Kidney capillary endothelial cell (primary cell): ENCODE results near the gene ZNF414.
"Not testable (repeated sequence)": the region's sequence is repeated elsewhere in the genome, so short reads cannot be mapped to it uniquely, and the experiment has no call there.

Experiments used
- DNase-seq: peaks from one replicate; pipeline ENCODE4 v3.0.0-alpha.2; 2018; ENCODE audit warnings: low spot score

Gene ZNF414, protein sequence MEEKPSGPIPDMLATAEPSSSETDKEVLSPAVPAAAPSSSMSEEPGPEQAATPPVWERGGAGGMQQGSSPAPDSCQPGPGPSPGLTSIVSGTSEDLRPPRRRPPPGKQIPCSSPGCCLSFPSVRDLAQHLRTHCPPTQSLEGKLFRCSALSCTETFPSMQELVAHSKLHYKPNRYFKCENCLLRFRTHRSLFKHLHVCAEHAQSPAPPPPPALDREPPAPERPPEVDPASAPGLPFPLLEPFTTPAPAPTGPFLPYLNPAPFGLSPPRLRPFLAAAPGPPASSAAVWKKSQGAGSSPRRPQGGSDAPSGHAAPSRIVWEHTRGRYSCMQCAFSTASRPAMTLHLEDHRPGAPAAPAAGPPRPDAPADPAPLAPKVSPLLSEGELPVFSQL

DNA sequence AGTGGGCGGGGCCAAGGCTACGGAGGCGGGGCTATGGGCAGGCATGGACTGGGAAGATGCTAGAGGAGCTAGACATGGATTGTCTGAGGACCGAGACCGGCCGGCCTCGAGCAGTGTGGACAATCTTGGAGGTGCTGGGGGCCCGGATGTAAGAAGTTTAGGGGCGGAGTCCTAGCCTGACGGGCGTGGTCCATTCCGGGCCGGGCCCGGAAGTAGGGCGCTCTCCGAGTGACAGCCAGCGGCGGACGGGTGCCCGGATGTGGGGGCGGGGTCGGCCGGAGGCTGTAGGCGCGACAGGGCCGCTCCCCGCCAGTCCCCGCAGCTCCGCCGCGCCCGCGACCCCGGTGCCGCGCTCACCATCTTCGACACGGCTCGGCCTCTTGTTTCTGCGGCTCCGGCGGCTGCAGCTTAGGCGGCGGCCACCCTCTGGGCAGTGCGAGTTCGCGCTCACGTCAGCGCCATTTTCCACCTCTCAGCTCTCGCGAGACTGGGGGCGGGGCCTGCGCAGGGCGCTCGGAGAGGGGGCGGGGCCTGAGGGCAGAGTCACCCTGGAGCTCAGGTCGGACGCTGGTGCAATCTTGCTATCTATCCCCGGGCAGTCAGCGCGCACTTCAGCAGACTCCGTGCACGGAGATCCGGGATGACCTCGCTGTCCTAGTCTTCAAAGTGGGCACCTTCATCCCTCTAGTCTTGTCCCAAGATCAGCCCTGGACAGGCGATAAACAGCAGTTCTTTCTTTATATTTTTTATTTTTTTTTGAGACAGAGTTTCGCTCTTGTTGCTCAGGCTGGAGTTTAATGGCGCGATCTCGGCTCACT lies at the start of gene ZNF414:
Gene ZNF414, minus strand, starts transcription at position 481 of the 818 bp plus-strand sequence. Its CDS starts 121 bp downstream, at position 360.
- DNase-seq, result peak; percentile 98

DNA sequence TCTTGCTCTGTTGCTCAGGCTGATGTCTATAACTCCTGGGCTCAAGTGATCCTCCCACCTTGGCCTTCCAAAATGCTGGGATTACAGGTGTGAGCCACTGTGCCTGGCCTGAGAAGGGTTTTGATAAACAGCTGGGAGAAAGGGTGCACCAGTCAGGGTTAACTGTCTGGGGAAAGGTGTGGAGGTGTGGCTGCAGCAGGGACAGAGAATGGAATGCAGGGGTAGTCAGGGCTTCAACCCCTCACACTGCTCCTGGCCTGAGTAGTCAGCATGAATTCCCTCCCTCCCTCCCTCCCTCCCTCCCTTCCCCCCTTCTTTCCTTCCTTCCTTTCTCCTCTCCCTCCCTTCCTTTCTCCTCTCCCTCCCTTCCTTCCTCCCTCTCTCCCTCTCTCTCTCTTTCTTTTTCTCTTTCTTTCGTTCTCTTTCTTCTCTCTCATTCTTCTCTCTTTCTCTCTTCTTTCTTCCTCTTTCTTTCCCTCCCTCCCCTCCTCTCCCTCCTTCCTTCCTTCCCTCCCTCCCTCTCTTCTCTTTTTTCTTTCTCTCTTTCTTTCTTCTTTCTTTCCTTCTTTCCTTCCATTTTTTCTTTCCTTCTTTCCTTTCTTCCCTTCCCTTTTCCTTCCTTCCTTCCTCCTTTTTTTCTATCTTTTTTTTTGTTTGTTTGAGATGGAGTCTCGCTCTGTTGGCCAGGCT lies 47.3 kb upstream of the ZNF414 start:
- no peak for DNase-seq

DNA sequence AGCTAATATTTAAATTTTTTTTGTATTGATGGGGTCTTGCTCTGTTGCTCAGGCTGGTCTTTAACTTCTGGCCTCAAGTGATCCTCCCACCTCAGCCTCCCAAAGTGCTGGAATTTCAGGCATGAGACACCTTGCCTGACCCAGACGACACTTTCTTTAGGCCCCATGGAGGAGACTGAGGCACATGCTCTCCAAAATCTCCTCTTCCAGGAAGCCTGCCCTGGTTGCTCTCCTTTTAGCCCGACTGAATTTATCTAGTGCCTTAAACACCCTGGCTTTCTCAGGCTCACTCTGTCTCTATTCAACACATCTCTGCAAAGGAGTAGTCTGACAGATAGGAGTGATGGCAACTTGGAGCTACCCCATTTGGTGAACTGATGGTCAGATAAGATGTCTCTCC lies 44.4 kb upstream of the ZNF414 start:
- DNase-seq, result no peak

DNA sequence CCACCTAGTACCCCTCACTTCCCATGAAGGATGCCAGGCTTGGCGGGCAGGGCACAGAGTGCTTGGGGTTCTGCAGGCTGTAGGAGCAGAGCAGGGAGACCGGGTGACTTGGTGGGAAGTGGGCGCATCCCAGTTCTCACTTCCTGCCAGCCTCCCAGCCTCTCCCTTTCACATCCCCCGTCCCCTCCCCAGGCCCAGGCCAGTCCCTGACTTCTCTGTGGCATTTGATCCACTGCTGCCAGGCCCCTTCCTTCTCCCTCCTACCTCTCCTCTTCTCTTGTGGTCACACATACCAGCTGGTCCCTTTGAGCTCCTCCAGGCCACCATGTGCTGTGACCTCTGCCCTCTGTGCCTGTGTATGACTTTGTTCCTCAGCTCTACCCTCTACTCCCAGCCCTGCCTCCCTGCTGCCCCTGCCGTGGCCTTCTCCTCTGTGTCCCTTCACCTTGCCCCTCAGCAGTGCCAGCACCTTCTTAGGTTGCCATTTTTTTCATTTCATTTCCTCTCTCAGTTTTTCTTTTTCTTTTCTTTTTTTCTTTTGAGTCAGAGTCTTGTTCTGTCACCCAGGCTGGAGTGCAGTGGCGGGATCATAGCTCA lies 43.8 kb upstream of the ZNF414 start:
- DNase-seq, result no peak

DNA sequence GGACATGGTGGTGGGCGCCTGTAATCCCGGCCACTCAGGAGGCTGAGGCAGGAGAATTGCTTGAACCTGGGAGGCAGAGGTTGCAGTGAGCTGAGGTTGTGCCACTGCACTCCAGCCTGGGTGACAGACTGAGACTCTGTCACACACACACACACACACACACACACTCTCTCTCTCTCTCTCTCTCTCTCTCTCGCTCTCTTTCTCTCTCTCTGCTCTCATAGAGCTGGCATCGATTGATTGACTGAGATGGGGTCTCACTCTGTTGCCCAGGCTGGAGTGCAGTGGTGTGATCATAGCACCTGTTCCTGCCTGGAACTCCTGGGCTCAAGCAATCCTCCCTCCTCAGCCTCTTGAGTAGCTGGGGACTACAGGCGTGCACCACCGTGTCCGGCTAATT lies 39.8 kb upstream of the ZNF414 start:
- DNase-seq, result not testable (repeated sequence)

DNA sequence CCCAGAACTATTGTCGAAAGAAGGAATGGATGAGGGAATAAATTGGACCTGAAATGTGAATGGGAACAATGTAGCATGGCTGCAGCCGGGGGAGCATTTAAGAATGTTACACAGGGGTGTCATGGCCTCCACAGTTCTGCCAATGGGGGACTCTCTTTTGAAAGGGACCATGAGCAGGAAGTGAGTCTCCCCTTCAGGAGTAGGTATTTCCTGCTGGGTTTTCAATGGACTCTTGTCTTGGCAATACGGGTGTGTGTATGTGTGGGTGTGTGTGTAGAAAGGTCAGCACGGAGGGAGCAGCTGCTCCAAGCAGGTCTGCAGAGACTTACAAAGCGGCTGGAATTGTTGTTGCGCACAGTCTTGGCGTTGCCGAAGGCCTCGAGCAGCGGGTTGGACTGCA lies 38.8 kb upstream of the ZNF414 start:
- peak; percentile 58 for DNase-seq

DNA sequence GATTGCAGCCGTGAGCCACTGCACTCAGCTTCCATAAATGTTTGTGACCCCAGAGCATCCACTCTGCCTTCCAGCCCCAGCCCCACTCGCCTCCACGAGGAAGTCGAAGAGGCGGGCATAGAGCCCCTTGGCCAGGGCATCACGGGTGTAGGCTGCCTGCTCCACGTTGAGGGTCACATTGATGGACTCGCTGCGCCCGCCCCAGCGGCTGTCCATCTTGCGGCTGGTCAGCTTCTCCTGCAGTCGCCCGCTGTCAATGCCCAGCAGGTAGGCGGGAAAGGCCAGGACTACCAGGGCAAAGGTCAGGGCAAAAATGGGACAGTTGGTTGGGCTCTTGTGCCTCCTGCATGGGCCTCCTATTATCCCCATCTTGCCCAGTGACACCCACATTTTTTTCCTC lies 36.1 kb upstream of the ZNF414 start:
- no peak for DNase-seq

DNA sequence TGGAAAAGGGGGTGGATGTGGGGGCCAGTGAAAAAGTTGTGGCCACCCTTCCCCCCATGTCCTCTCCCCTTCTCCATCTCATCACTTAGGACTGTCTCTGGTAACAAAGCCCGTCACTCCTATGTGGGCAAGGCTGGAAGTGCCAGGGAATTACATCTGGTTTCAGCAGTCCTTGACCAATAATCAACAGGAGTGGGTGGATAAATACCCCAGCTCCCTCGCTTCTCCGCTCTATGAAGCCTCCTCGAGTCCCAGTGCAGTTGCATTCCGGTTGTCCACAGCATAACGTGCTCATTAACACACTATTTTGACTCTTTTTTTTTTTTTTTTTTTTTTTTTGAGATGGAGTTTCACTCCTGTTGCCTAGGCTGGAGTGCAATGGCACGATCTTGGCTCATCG lies 31.8 kb upstream of the ZNF414 start:
- no peak for DNase-seq

DNA sequence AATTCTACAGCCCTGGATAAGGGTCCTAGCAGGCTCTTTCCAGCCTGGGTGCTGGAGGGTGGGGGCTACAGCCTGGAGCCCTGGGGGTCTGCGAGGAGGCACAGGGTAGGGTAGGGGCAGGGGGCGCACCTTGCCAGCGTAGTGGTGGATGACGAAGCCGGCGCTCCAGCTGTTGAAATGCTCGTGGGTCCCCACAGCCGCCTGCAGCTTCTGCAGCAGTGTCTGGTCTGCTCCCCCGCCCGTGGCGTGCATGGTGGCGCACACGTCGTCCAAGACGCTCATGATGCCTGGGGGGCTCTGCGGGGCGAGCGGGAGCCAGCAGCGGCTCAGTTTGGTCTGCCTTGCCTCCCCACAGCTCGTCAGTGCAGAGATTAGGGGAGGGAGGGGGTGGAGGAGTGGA lies 30.2 kb upstream of the ZNF414 start:
- DNase-seq, result no peak

DNA sequence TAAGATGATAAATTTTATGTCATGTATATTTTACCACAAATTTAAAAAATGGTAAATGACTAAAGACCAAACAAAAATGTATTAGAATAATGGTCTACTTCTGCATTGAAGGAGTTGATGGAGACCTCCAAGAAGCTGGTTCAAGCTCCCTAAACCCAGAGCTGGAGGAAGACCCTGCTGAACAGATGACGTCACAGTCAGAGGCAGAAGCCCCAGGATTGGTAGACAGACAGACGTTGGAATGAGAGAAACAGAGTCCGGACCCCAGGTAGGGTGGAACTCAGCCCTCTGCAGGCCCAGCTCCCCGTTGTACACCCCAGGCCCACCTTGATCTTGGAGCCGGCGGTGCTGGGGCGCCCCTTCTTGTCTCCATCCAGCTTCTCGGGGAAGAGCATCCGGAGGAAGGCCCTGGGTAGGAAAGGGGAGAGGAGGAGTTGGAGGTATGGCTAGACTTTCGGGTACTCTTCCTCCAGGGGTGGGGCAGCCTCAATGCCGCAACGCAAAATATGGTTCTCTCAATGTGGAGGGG lies 25.7 kb upstream of the ZNF414 start:
- no peak for DNase-seq

DNA sequence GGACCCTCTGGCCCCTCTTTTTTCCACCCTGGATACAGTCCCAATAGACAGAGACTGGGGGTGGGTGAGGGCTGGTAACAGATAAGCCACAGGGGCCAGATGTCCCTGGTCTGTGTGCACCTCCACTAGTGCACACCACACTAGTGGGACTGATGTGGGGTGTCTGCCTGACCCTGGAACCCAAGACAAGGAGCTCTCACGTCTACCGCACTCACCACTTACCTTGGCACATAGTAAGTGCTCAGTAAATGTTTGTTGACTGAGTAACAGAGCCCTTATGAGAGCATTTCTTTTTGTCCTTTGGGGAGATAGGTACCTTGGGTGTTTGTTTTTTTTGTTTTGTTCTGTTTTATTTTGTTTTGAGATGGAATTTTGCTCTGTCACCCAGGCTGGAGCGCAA lies 23.1 kb upstream of the ZNF414 start:
- no peak for DNase-seq

DNA sequence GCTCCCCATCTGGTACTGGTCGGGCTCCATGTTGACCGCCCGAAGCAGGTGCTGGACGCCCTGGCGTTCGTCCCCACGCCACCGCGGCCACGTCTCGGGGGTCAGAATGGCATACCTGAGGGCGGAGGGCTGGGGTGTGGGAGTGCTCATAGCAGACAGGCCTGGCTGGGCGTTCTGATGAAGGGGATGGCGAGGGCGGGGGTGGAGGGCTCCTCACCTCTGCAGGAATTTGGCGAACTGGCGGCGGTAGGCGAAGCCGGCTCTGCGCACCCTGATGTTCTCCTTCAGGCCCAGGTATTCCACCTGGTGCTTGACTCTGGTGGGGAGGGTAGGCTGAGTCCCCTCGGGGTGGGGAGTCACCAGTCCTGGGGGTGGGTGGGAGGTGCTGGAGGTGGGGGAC lies 22.3 kb upstream of the ZNF414 start:
- DNase-seq, result no peak

DNA sequence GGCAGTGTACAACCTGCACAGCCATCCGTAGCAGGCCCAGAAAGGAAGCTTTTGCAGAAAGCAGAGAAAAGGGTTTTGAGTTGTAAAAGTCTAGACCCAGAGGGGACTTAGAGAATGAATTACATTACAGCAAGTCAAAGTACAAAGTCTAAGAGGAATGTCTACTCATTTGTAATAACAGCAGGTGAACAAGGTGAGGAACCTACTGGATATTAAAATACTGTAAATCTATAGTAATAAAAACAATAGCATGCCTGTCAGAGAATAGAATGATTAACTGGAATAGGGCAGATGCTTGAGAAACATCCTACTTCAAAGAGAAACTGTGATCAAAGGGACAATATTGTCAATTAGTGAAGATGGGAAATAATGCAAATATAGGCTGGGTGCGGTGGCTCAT lies 18.3 kb upstream of the ZNF414 start:
- DNase-seq, result no peak

DNA sequence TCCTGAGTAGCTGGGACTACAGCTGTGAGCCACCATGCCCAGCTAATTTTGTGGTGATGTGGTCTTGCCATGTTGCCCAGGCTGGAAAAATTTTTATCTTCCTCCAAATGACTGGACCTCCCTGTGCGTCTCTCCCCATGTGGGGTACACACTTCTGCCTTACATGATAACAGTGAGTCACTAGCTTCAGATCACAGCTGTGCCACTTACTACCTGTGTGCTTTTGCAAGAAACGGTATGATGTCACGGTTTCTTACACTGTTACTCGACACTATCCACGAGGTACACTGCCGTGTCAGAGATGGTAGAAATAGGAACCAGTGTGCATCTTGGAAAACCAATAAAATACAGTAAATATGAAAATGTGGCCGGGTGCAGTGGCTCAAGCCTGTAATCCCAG lies 17.5 kb upstream of the ZNF414 start:
- DNase-seq, result no peak

DNA sequence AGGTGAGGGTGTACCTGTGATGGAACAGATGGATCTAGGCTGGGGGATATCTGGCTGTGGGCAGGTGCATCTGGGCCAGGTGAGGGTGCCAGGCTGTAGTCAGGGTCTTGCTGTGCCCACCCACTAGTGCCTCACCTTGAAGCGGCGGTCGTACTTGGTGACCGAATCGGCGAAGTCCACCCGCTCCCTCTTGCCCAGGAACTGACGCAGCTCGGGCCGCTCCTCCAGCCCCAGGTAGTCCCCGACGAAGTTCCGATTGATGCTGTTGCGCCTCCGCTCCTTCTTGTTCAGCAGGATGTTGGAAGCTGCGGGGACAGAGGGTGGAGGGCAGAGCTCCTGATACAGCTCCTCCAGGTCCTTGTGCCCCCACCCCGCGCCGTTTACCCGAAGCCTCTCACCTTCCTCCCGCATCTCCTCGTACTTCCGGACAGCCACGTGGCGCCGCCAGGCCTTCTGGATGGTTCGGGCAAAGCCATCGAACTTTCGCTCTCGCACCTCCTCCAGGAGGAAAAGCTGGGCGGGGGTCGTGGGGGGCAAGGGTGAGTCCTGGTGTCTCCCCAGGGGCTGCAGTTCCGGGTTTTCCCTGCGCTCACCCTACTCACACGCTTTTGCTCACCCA lies 16.2 kb upstream of the ZNF414 start:
- DNase-seq, result no peak

DNA sequence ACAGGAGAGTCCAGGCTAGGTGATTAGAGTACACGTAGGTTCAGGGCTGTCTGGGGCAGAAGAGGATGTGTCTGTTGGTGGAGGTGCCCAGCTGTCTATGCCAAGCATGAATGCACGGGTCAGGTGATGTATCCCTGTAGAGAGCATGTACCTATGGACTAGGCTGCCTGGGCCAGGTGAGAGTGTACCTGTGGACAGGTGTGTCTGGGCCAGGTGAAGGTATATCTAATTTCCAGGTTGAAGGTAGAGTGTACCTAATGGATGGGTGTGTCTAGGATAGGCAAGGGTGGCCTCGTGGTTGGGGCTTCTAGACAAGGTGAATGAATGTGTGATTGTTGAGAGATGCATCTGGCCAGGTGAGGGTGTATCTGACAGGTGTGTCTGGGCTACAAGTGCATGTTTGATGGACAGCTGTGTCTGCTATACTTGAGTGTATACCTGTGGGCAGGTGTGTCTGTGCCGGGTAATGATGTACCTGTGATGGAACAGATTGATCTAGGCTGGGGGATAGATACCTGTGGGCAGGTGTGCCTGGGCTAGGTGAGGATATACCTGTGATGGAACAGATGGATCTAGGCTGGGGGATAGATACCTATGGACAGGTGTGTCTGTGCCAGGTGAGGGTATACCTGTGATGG lies 15.5 kb upstream of the ZNF414 start:
- no peak for DNase-seq

DNA sequence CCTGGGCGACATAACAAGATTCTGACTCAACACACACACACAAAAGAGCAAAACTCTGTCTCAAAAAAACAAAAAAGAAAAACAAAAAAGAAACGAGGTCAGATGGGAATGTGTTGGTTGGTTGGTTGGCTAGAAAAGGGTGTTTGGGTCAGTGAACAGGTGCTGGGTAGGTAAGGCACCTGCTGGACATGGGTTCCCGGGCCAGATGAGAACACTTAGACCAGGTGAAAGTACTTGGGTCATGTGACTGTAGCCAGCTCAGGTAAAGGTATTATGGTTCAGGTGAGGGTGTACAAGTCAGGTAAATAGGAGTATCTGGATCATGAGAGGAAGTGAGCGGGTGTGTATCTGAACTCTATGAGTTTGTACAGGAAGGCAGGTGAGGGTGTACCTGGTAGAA lies 14.5 kb upstream of the ZNF414 start:
- no peak for DNase-seq

DNA sequence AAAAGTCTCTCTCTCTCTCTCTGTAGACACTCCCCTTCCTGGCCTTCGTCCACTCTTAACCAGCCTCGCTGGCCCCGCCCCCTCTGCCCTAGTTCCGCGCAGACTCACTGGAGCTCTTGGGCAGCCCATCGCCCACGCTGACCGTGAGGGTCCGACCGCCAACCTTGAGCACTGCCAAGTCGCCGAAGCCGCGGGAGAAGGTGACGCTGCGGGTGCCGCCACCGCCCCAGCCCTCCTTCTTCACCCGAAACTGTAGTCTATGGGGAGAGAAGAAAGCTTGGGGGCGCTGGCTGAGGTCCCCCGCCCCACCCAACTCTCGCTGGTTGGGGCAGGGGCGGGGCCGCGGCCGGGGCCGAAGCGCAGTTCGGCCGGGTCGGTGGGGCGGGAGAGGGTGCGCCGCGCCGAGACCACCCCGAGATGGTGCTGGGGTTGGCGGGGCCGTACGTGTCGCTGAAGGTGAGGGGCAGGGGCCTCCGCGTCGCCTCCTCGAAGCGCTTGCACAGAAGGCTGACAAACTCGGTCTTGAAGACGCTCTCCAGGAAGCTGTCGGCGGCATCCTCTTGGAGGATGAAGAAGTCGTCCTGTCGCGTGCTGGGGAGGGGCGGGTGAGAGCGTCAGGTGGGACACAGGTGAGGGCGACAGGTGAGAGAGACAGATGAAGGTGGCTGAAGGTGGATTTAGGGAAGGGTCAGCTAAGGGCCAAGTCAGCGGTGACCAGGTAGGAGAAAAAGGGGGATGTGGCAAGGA lies 12.6 kb upstream of the ZNF414 start:
- peak; percentile 87 for DNase-seq

DNA sequence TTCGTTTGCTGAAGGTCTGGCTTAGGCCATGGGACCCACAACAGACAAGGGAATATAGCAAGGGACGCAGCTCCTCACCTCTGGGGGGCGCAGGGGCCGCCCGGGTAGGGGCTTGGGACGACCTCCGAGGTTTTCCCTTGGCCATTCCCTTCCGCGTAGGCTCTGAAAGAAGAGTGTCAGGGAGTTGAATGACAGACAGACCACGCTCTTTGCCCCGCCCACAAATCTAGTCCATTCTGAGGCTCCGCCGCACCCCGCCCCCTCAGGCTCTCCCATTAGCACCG lies 11.4 kb upstream of the ZNF414 start:
- DNase-seq, result no peak

DNA sequence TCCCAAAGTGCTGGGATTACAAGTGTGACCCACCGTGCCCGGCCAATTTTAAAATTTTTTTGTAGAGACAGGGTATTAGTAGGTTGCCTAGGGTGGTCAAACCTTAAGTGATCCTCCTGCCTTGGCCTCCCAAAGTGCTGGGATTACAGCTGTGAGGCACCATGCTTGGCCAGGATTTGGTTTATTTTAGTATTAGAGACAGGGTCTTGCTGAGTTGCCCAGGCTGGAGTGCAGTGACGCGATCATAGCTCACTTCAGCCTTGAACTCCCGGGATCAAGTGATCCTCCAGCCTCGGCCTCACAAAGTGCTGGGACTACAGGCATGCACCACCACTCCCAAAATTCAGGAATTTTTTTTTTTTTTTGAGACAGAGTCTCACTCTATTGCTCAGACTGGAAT lies 5.4 kb upstream of the ZNF414 start:
- DNase-seq, result no peak

DNA sequence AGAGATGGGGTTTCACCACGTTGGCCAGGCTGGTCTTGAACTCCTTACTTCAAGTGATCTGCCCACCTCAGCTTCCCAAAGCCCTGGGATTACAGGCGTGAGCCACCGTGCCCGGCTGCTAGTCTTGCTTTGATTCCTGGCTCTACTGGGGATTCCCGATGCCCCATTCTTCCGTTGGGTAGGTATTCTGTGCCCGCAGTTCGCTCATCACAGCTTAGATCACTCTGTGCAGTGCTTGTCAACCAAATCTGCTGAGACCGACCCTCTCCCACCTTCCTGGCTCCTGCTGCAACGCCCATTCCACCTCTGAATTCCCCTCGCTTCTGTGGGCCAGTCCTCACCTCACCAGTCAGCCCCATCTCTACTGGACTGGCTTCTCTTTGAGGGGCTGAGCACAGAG lies 4.6 kb upstream of the ZNF414 start:
- DNase-seq, result no peak
